ENCODE results near the gene IL17RC.
A peak's percentile ranks its signal among the peaks of the same experiment; 100 is the strongest.

The IL17RC gene

DNA sequence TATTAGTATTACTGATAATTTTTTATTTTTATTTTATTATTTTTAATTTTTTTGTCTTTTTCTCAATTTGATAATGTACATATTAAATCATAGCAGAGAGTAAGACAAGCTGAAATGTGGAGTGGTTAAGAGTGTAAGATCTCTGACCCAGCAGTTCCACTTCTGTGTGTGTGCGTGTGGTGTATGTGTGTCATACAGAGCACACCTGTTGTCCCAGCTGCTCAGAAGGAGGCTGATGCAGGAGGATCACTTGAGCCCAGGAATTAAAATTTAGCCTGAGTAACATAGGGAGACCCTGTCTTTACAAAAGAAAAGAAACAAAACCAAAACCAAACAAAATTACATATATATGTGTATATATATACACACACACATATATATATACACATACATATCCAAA lies 35.5 kb upstream of the IL17RC start:
- FAIRE-seq (no peak), DNase-seq (ENCODE audit: insufficient read length, low spot score) (no peak)
- TF ChIP-seq TAF1 (IDR thresholded peaks at IDR 0.05; ENCODE audit: low read depth, low read length): no peak
- no peak for TF ChIP-seq POU2F2 (IDR thresholded peaks at IDR 0.05; ENCODE audit: low read depth, low read length)
- no peak for TF ChIP-seq POLR2A (IDR thresholded peaks at IDR 0.05; ENCODE audit: low read depth, low read length)
- no peak for TF ChIP-seq POLR2AphosphoS5 (IDR thresholded peaks at IDR 0.05; ENCODE audit: low read depth, low read length)
- no peak for TF ChIP-seq SPI1 (IDR thresholded peaks at IDR 0.05; ENCODE audit: low read depth, low read length)
- TF ChIP-seq PAX5 (IDR thresholded peaks at IDR 0.05; ENCODE audit: insufficient read depth, low read length, severe bottlenecking): no peak

DNA sequence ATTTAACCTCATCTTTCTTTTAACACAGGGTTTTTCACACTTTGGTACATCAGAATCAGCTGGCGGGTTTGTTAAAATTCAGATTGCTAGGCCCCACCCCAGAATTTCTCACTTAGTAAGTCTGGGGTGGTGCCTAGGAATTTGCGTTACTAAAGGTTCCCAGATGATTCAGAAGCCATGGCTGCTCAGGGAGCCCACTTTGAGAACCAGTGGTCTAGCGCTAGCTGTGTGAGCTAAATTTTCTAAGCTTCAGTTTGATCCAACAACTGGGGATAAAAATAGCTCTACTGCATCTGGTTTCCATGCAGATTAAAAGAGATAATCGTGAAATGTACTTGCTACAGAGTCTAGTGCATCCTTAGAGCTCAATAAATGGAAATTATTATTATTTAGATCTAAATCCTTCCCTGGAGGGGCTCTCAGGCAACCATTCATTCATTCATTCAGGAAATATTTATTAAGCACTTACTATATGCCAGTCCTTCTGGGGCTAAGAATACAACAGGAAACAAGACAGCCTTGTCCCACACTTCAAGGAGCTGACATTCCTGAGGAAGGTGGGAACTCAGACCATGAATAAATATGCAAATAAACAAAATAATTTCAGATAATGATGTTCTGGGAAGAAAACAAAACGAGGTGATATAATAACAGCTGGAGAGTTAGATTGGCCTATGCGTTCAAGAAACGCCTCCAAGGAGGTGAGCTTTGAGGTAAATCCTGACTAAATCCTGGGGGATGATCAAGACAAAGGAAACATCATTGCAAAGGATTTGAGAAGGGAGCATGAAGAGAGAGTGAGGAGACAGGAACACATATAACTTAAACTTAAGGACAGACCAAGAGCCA lies 33.0 kb upstream of the IL17RC start:
- no peak for FAIRE-seq
- DNase-seq (ENCODE audit: insufficient read length, low spot score): no peak
- no peak for TF ChIP-seq PAX5 (IDR thresholded peaks at IDR 0.05; ENCODE audit: insufficient read depth, low read length, severe bottlenecking)
- TF ChIP-seq TAF1 (IDR thresholded peaks at IDR 0.05; ENCODE audit: low read depth, low read length): no peak
- no peak for TF ChIP-seq POLR2AphosphoS5 (IDR thresholded peaks at IDR 0.05; ENCODE audit: low read depth, low read length)
- TF ChIP-seq POLR2A (IDR thresholded peaks at IDR 0.05; ENCODE audit: low read depth, low read length): no peak
- no peak for TF ChIP-seq SPI1 (IDR thresholded peaks at IDR 0.05; ENCODE audit: low read depth, low read length)
- no peak for TF ChIP-seq POU2F2 (IDR thresholded peaks at IDR 0.05; ENCODE audit: low read depth, low read length)

DNA sequence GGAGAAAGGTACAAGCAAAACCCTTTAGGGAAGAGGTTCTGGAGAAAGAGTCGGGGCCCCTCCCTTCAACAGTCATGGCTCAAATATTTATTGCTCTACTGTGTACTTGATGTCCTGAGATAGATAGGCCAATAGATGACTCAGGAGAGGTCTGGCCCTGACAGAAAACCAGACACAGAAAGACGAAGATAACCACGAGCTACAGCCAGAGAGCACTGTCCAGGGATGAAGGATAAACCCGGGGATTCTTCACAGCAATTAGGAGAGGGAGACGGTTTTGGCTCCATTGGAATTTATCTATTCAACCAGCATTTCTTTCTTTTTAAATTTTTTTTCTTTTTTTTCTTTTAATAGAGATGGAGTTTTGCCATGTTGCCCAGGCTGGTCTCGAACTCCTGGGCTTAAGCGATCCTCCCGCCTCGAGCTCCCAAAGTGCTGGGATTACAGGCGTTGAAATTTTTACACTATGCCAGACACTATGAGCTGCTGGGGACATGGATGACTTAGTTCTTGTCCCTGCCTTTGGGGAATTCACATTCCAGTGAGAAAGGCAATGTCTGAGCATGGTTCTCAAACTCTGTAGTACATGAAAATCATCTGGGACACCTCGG lies 32.2 kb upstream of the IL17RC start:
- no peak for FAIRE-seq
- no peak for DNase-seq (ENCODE audit: insufficient read length, low spot score)

DNA sequence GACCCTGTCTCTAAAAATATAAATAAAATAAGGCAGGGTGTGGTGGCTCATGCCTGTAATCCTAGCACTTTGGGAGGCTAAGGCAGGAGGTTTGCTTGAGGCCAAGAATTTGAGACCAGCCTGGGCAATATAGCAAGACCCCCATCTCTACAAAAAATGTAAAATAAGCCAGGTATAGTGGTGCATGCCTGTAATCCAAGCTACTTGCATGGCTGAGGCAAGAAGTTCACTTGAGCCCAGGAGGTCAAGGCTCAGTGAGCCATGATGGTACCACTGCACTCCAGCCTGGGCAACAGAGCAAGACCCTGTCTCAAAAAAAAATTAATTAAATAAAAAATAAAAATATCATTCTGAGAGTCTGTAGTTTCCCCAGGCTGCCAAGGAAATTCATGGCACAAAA lies 30.6 kb upstream of the IL17RC start:
- TF ChIP-seq POLR2A (IDR thresholded peaks at IDR 0.05; ENCODE audit: low read depth, low read length): no peak
- TF ChIP-seq POU2F2 (IDR thresholded peaks at IDR 0.05; ENCODE audit: low read depth, low read length): no peak
- no peak for TF ChIP-seq PAX5 (IDR thresholded peaks at IDR 0.05; ENCODE audit: insufficient read depth, low read length, severe bottlenecking)
- no peak for TF ChIP-seq TAF1 (IDR thresholded peaks at IDR 0.05; ENCODE audit: low read depth, low read length)
- TF ChIP-seq SPI1 (IDR thresholded peaks at IDR 0.05; ENCODE audit: low read depth, low read length): no peak
- no peak for TF ChIP-seq POLR2AphosphoS5 (IDR thresholded peaks at IDR 0.05; ENCODE audit: low read depth, low read length)
- no peak for DNase-seq (ENCODE audit: insufficient read length, low spot score)
- FAIRE-seq: no peak

More for the DNA sequence above, 32.2 kb upstream of the IL17RC start:
- TF ChIP-seq POLR2A (IDR thresholded peaks at IDR 0.05; ENCODE audit: low read depth, low read length): no peak
- TF ChIP-seq POU2F2 (IDR thresholded peaks at IDR 0.05; ENCODE audit: low read depth, low read length): no peak

DNA sequence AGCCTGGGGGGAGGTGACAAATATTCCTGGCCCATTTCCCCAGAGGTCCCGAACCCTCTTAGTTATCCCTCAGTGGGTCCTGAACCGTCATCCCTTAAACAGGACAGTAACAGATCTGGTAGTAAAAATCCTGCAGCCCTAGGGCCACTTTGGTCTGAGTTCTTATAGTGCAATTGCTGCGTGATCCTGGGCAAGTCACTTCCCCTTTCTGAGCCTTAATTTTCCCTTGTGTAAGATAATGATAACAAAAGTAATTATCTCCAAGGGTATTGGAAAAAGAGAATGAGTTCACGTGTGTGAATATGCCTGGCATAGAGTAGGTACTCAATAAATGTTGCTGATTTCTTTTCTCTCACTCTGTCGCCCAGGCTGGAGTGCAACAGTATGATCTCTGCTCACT lies 29.4 kb upstream of the IL17RC start:
- no peak for FAIRE-seq
- TF ChIP-seq PAX5 (IDR thresholded peaks at IDR 0.05; ENCODE audit: insufficient read depth, low read length, severe bottlenecking): no peak
- peak; percentile 63 for TF ChIP-seq SPI1 (IDR thresholded peaks at IDR 0.05; ENCODE audit: low read depth, low read length)
- no peak for TF ChIP-seq TAF1 (IDR thresholded peaks at IDR 0.05; ENCODE audit: low read depth, low read length)
- DNase-seq (ENCODE audit: insufficient read length, low spot score): no peak

DNA sequence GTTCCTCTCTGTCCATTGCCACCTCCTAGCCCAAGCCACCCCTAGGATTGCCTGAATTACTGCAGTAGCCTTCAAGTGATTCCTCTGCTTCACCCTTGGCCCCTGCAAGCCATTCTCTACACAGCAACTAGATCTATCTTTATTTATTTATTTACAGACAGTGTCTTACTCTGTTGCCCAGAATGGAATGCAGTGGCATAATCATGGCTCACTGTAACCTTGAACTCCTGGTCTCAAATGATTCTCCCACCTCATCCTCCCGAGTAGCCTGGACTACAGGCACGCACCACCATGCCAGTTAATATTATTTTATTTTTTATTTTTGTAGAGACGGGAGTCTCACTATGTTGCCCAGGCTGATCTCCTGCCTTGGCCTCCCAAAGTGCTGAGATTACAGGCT lies 28.4 kb upstream of the IL17RC start:
- TF ChIP-seq POLR2A (IDR thresholded peaks at IDR 0.05; ENCODE audit: low read depth, low read length) (no peak), PAX5 (IDR thresholded peaks at IDR 0.05; ENCODE audit: insufficient read depth, low read length, severe bottlenecking) (no peak), SPI1 (IDR thresholded peaks at IDR 0.05; ENCODE audit: low read depth, low read length) (no peak), POLR2AphosphoS5 (IDR thresholded peaks at IDR 0.05; ENCODE audit: low read depth, low read length) (no peak), POU2F2 (IDR thresholded peaks at IDR 0.05; ENCODE audit: low read depth, low read length) (no peak), TAF1 (IDR thresholded peaks at IDR 0.05; ENCODE audit: low read depth, low read length) (no peak)
- FAIRE-seq (no peak), DNase-seq (ENCODE audit: insufficient read length, low spot score) (no peak)

DNA sequence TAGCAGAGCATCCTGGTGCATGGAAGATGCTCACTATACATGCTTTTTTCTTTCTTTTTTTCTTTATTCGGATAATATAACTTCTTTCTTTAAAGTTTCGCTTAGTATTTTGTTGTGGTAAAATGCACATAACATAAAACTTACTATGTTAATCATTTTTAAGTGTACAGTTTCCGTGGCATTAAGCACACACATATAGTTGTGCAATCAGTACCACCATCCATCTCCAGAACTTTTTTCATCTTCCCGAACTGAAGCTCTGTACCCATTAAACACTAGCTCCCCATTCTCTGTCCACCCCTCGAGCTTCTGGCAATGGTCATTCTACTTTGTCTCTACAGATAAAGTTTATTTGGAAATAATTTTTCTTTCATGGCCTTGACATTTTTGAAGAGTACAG lies 27.5 kb upstream of the IL17RC start:
- FAIRE-seq: no peak
- DNase-seq (ENCODE audit: insufficient read length, low spot score): no peak

DNA sequence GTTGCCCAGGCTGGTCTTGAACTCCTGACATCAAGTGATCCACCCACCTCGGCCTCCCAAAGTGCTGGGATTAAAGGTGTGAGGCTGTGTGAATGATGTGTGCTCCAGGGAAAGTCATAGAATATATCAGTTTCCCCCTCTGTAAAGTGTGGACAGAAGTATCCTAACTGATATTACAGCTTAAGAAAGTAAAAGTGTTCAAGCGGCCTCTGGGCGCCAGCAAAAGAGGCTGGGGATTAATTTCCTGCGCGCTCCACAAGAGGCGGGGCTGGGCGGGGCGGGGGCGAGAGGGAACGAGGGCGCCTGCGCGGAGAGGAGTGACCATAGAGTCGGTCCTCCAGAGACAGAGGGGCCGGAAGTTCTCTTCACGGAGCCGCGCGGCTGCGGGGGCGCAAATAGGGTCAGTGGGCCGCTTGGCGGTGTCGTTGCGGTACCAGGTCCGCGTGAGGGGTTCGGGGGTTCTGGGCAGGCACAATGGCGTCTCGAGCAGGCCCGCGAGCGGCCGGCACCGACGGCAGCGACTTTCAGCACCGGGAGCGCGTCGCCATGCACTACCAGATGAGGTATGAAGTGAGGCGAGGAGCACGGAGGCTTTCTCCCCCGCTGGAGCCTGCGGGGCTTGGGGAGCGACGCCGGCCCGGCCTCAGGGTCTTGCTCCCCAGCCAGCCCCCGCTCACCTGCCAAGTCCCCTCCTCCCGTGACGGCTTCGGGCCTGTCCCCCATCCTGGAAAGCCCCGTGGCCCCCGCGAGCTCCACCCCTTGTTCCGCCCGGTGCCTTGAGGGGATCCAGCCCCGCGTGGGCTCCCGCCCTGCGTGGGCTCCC lies 26.4 kb upstream of the IL17RC start, which contains the start of gene JAGN1:
Gene JAGN1, plus strand, starts transcription at position 362 of the 823 bp plus-strand sequence. Its CDS starts 113 bp downstream, at position 475.
- DNase-seq (ENCODE audit: insufficient read length, low spot score): peak; percentile 86
- no peak for TF ChIP-seq PAX5 (IDR thresholded peaks at IDR 0.05; ENCODE audit: insufficient read depth, low read length, severe bottlenecking)
- TF ChIP-seq POLR2A (IDR thresholded peaks at IDR 0.05; ENCODE audit: low read depth, low read length): peak; percentile 86
- peak; percentile 90 for TF ChIP-seq POLR2AphosphoS5 (IDR thresholded peaks at IDR 0.05; ENCODE audit: low read depth, low read length)
- TF ChIP-seq TAF1 (IDR thresholded peaks at IDR 0.05; ENCODE audit: low read depth, low read length): peak; percentile 88
- peak; percentile 67; the same call in 1 of the 2 replicates for TF ChIP-seq POU2F2 (IDR thresholded peaks at IDR 0.05; ENCODE audit: low read depth, low read length)
- TF ChIP-seq SPI1 (IDR thresholded peaks at IDR 0.05; ENCODE audit: low read depth, low read length): no peak
- FAIRE-seq: peak; percentile 81

More for the DNA sequence above, 27.5 kb upstream of the IL17RC start:
- TF ChIP-seq TAF1 (IDR thresholded peaks at IDR 0.05; ENCODE audit: low read depth, low read length) (no peak), PAX5 (IDR thresholded peaks at IDR 0.05; ENCODE audit: insufficient read depth, low read length, severe bottlenecking) (no peak), POLR2A (IDR thresholded peaks at IDR 0.05; ENCODE audit: low read depth, low read length) (no peak), POU2F2 (IDR thresholded peaks at IDR 0.05; ENCODE audit: low read depth, low read length) (no peak), POLR2AphosphoS5 (IDR thresholded peaks at IDR 0.05; ENCODE audit: low read depth, low read length) (no peak), SPI1 (IDR thresholded peaks at IDR 0.05; ENCODE audit: low read depth, low read length) (no peak)

DNA sequence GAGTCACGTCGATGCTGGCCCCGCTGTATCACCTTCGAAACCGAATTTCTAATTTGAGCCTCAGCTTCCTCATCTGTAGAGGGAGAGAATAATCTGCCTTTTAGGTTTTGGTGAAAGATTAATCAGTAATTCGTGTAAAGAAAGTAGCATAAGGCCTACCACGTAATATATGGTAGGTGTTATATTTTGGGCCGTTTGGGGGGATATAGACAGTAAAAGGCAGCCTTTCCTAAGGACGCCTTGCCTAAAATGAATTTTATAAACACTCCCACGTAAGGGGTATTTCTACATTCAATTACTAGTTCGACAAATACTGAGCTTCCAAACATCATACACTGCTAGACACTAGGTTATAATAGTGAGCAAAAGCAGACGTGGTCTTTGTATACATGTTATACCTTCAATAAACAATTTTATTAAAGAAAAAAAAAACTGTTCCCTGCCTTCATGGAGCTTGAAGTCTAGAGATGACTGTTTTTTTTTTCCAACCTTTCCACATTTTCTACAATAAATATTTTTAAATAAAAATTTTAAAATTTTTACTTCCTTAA lies 25.8 kb upstream of the IL17RC start:
- no peak for DNase-seq (ENCODE audit: insufficient read length, low spot score)
- FAIRE-seq: peak; percentile 16
- no peak for TF ChIP-seq TAF1 (IDR thresholded peaks at IDR 0.05; ENCODE audit: low read depth, low read length)
- no peak for TF ChIP-seq SPI1 (IDR thresholded peaks at IDR 0.05; ENCODE audit: low read depth, low read length)
- TF ChIP-seq POLR2A (IDR thresholded peaks at IDR 0.05; ENCODE audit: low read depth, low read length): no peak
- no peak for TF ChIP-seq POLR2AphosphoS5 (IDR thresholded peaks at IDR 0.05; ENCODE audit: low read depth, low read length)
- TF ChIP-seq POU2F2 (IDR thresholded peaks at IDR 0.05; ENCODE audit: low read depth, low read length): no peak
- no peak for TF ChIP-seq PAX5 (IDR thresholded peaks at IDR 0.05; ENCODE audit: insufficient read depth, low read length, severe bottlenecking)

All from GM12891 (cell line).